MM.1S (cell line): ENCODE measurements around the gene SPEF1.

ENCODE experiments used
- EZH2 ChIP-seq: fragments of 300-600 bp; sonication (generic); optimal IDR thresholded peaks from 2 replicates; pipeline ENCODE3; 2017; ENCODE audit warnings: low read depth, mild to moderate bottlenecking, antibody characterized with exemption, low read length, mixed read lengths
- TF ChIP-seq, protein P1 (sequence below): fragments of 300-600 bp; sonication (generic); IDR thresholded peaks from 2 replicates; pipeline ENCODE4 v1.5.1; 2016; ENCODE audit warnings: antibody characterized with exemption, low read length, mixed read lengths

DNA sequence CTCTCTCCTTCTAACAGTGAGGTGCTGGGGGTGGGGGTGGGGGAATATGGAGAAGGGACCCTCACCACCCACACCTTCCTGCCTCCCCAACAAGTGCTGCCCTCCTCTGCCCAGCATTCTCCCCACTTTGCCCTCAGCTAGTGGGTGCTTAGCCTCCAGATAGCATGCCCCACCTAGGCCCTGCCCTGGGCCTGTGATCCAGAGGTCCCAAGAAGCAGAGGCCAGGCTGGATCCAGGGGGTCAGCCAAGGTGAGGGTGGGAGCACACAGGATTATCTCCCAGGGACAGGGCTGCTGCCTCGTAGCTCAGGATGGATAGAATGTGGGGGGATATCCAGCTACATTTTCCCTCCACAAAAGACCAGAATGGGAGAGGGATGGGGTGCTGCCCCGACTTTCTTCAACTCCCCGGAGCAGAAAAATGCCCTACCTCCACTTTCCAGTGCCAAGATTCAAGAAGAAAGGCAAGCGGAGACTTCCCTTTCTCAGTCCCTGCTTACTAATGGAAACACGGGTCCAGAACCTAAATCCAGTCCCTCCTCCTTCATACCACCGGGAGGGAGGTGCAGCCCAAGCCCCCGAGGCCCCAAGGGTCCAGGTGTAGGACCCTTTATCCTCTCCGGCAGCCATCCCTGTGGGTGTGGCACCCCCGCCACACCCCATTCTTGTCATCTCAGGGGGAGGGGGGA, 14.7 kb downstream of the SPEF1 start:
- TF ChIP-seq, protein P1, sequence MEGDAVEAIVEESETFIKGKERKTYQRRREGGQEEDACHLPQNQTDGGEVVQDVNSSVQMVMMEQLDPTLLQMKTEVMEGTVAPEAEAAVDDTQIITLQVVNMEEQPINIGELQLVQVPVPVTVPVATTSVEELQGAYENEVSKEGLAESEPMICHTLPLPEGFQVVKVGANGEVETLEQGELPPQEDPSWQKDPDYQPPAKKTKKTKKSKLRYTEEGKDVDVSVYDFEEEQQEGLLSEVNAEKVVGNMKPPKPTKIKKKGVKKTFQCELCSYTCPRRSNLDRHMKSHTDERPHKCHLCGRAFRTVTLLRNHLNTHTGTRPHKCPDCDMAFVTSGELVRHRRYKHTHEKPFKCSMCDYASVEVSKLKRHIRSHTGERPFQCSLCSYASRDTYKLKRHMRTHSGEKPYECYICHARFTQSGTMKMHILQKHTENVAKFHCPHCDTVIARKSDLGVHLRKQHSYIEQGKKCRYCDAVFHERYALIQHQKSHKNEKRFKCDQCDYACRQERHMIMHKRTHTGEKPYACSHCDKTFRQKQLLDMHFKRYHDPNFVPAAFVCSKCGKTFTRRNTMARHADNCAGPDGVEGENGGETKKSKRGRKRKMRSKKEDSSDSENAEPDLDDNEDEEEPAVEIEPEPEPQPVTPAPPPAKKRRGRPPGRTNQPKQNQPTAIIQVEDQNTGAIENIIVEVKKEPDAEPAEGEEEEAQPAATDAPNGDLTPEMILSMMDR = no peak
- TF ChIP-seq EZH2 = no peak
